HG03097 (cell line): ENCODE results near the gene CCNJL.

ENCODE experiments used
- ATAC-seq: cut with Tn5 transposase; IDR thresholded peaks from one replicate; pipeline ENCODE4 v1.9.1; 2021; ENCODE audit not compliant: unreplicated experiment, low FRiP score

Gene CCNJL

GRCh38 chr5:160293901-160294561 is 18.3 kb downstream of the CCNJL start:
- no peak for ATAC-seq

- no peak for ATAC-seq
Observed at GRCh38 chr5:160293386-160293785, 19.0 kb downstream of the CCNJL start.

- ATAC-seq, result no peak
Observed at GRCh38 chr5:160291467-160291866, 20.9 kb downstream of the CCNJL start.

- ATAC-seq, result no peak
Observed at GRCh38 chr5:160290751-160291150, 21.6 kb downstream of the CCNJL start.

GRCh38 chr5:160289721-160290120 is 22.6 kb downstream of the CCNJL start:
- no peak for ATAC-seq

- ATAC-seq, result no peak
Observed at GRCh38 chr5:160289356-160289651, 23.1 kb downstream of the CCNJL start.

GRCh38 chr5:160287378-160288051 is 24.8 kb downstream of the CCNJL start:
- ATAC-seq, result no peak

- no peak for ATAC-seq
Observed at GRCh38 chr5:160286947-160287346, 25.4 kb downstream of the CCNJL start.

GRCh38 chr5:160285316-160285715 is 27.0 kb downstream of the CCNJL start:
- no peak for ATAC-seq

GRCh38 chr5:160284291-160284873 is 28.0 kb downstream of the CCNJL start:
- no peak for ATAC-seq

- no peak for ATAC-seq
Observed at GRCh38 chr5:160281275-160281674, 31.1 kb downstream of the CCNJL start.

- no peak for ATAC-seq
Observed at GRCh38 chr5:160280384-160281095, 31.8 kb downstream of the CCNJL start.

- ATAC-seq, result no peak
Observed at GRCh38 chr5:160278343-160278742, 34.0 kb downstream of the CCNJL start.

- ATAC-seq, result no peak
Observed at GRCh38 chr5:160274483-160274931, 37.9 kb downstream of the CCNJL start.

- no peak for ATAC-seq
Observed at GRCh38 chr5:160272889-160273288, 39.5 kb downstream of the CCNJL start.

- no peak for ATAC-seq
Observed at GRCh38 chr5:160272264-160272663, 40.1 kb downstream of the CCNJL start.

- no peak for ATAC-seq
Observed at GRCh38 chr5:160271836-160272235, 40.5 kb downstream of the CCNJL start.

GRCh38 chr5:160271396-160271795 is 41.0 kb downstream of the CCNJL start:
- no peak for ATAC-seq

- ATAC-seq, result no peak
Observed at GRCh38 chr5:160270704-160271103, 41.7 kb downstream of the CCNJL start.

- no peak for ATAC-seq
Observed at GRCh38 chr5:160269017-160269416, 43.3 kb downstream of the CCNJL start.

- ATAC-seq, result no peak
Observed at GRCh38 chr5:160268121-160268520, 44.2 kb downstream of the CCNJL start.
